H1 (cell line): ENCODE data around the gene IQCC. TPM values are rescaled to one million over a fixed set of nuclear protein-coding genes. Genes with fewer than 3 reads are reported as not detected.

Source experiments
- CTCF ChIA-PET: fragments of 300-600 bp; sonication (Branson Sonifier 250); formaldehyde crosslinking; loops from one replicate; lab custom pipeline; 2021; ENCODE audit not compliant: partially characterized antibody; lab: Charles Lee
- POLR2A ChIA-PET: fragments of 300-600 bp; sonication (Branson Sonifier 250); formaldehyde crosslinking; loops from one replicate; lab custom pipeline; 2021; ENCODE audit warnings: inconsistent platforms; ENCODE audit not compliant: partially characterized antibody; lab: Charles Lee
- DNase-seq, 2 experiments: peaks; one replicate each; pipeline versions ENCODE4 v3.0.0 to v3.0.0-alpha.2; 2010 to 2022; ENCODE audit warnings: low spot score in 2 of 2, low read depth in 1 of 2, mixed read lengths in 1 of 2
- FAIRE-seq: peaks from 2 replicates; lab custom pipeline; 2011; peaks lifted over from hg19 to GRCh38; lab: Jason Lieb, UNC
- H2AFZ ChIP-seq: 2 replicates; pipeline ENCODE4 v1.8.1; 2012; ENCODE audit warnings: low read length, inconsistent platforms
- H2AK5ac ChIP-seq: 2 replicates; pipeline ENCODE4 v1.6.1; 2013; ENCODE audit warnings: low read depth, low read length
- H2BK120ac ChIP-seq: replicated peaks from 2 replicates; pipeline ENCODE3; 2013; ENCODE audit warnings: low read depth, low read length, inconsistent platforms
- H2BK12ac ChIP-seq: 2 replicates; pipeline ENCODE4 v1.6.1; 2013; ENCODE audit warnings: low read depth, low read length
- H2BK15ac ChIP-seq: 2 replicates; pipeline ENCODE4 v1.6.1; 2013; ENCODE audit warnings: low read length
- H2BK20ac ChIP-seq: 2 replicates; pipeline ENCODE4 v1.6.1; 2013; ENCODE audit warnings: low read length
- H2BK5ac ChIP-seq: 2 replicates; pipeline ENCODE4 v1.6.1; 2013; ENCODE audit warnings: low read depth, low read length
- H3K14ac ChIP-seq: 2 replicates; pipeline ENCODE4 v1.6.1; 2013; ENCODE audit warnings: inconsistent platforms; ENCODE audit not compliant: insufficient read length
- H3K18ac ChIP-seq: 2 replicates; pipeline ENCODE4 v1.6.1; 2013; ENCODE audit warnings: low read length; ENCODE audit errors: extremely low read depth
- H3K23ac ChIP-seq: 2 replicates; pipeline ENCODE4 v1.6.1; 2013; ENCODE audit warnings: inconsistent platforms; ENCODE audit not compliant: insufficient read length
- H3K23me2 ChIP-seq: 2 replicates; pipeline ENCODE4 v1.6.1; 2013; ENCODE audit warnings: low read depth, low read length
- H3K27ac ChIP-seq: 2 replicates; pipeline ENCODE4 v1.6.1; 2011; ENCODE audit warnings: low read depth, low read length, inconsistent platforms
- H3K27me3 ChIP-seq, 4 experiments: replicated peaks in 1 of 4; 1 replicate in 1 of 4; 2 replicates in 3 of 4; pipeline versions ENCODE4 v1.6.1 to v1.8.1; 2011 to 2013; ENCODE audit warnings: low read length in 3 of 4, mild to moderate bottlenecking in 3 of 4, inconsistent platforms in 2 of 4, mixed read lengths in 2 of 4, moderate library complexity in 1 of 4; ENCODE audit not compliant: control insufficient read depth in 3 of 4, insufficient read depth in 3 of 4; ENCODE audit errors: extremely low read depth in 1 of 4
- H3K36me3 ChIP-seq, 4 experiments: 2 replicates each; pipeline versions ENCODE4 v1.6.1 to v1.8.1; 2011 to 2013; ENCODE audit warnings: mild to moderate bottlenecking in 4 of 4, low read length in 3 of 4, moderate library complexity in 2 of 4, control low read depth in 1 of 4, inconsistent platforms in 1 of 4; ENCODE audit not compliant: insufficient read depth in 4 of 4, control insufficient read depth in 2 of 4
- H3K4ac ChIP-seq: replicated peaks from 2 replicates; pipeline ENCODE3; 2013; ENCODE audit warnings: low read length, low read depth, mixed read lengths, inconsistent platforms; ENCODE audit not compliant: insufficient read length
- H3K4me1 ChIP-seq, 4 experiments: replicated peaks in 1 of 4; 1 replicate in 1 of 4; 2 replicates in 3 of 4; pipeline versions ENCODE4 v1.6.1 to v1.8.1; 2011 to 2013; ENCODE audit warnings: low read length in 3 of 4, inconsistent platforms in 2 of 4, mixed read lengths in 1 of 4; ENCODE audit not compliant: insufficient read depth in 4 of 4, control insufficient read depth in 3 of 4
- H3K4me2 ChIP-seq, 2 experiments: 2 replicates each; pipeline versions ENCODE4 v1.6.1 to v1.8.1; 2011 to 2013; ENCODE audit warnings: low read depth in 2 of 2, low read length in 2 of 2, control low read depth in 1 of 2, inconsistent platforms in 1 of 2, mild to moderate bottlenecking in 1 of 2; ENCODE audit not compliant: insufficient read depth in 1 of 2
- H3K4me3 ChIP-seq, 4 experiments: fragments of 200-600, 300-600 bp in 1 of 4; sonication (generic), shearing (Covaris generic), sonication (Bioruptor Twin) in 1 of 4; 2 replicates each; pipeline versions ENCODE4 v1.5.1 to v1.8.1; 2011 to 2016; ENCODE audit warnings: low read length in 4 of 4, low read depth in 3 of 4, control low read depth in 2 of 4, inconsistent platforms in 2 of 4, mild to moderate bottlenecking in 2 of 4, mixed read lengths in 1 of 4, moderate library complexity in 1 of 4; ENCODE audit not compliant: insufficient read depth in 2 of 4; ENCODE audit errors: extremely low read depth in 1 of 4
- H3K56ac ChIP-seq: replicated peaks from 2 replicates; pipeline ENCODE3; 2013; ENCODE audit warnings: low read depth, mild to moderate bottlenecking, mixed read lengths, low read length, inconsistent platforms; ENCODE audit not compliant: insufficient read length
- H3K79me1 ChIP-seq: 2 replicates; pipeline ENCODE4 v1.6.1; 2013; ENCODE audit warnings: low read depth, low read length, control low read depth
- H3K79me2 ChIP-seq, 2 experiments: 2 replicates each; pipeline versions ENCODE4 v1.6.1 to v1.8.1; 2012 to 2013; ENCODE audit warnings: low read length in 2 of 2, mild to moderate bottlenecking in 2 of 2, inconsistent platforms in 1 of 2; ENCODE audit not compliant: insufficient read depth in 2 of 2, control insufficient read depth in 1 of 2
- H3K9ac ChIP-seq, 4 experiments: replicated peaks in 1 of 4; 1 replicate in 1 of 4; 2 replicates in 3 of 4; pipeline versions ENCODE4 v1.6.1 to v1.8.1; 2011 to 2013; ENCODE audit warnings: low read depth in 3 of 4, low read length in 3 of 4, control low read depth in 2 of 4, mild to moderate bottlenecking in 2 of 4, moderate library complexity in 2 of 4, inconsistent platforms in 1 of 4; ENCODE audit errors: extremely low read depth in 1 of 4
- H3K9me3 ChIP-seq, 2 experiments: 2 replicates each; pipeline versions ENCODE4 v1.6.1 to v1.8.1; 2012 to 2013; ENCODE audit warnings: mild to moderate bottlenecking in 2 of 2, moderate library complexity in 2 of 2, control low read depth in 1 of 2, inconsistent platforms in 1 of 2, low read depth in 1 of 2, low read length in 1 of 2, mixed read lengths in 1 of 2; ENCODE audit not compliant: insufficient read depth in 2 of 2
- H4K20me1 ChIP-seq, 2 experiments: replicated peaks in 1 of 2; 2 replicates each; pipeline versions ENCODE3 to v1.8.1; 2011 to 2013; ENCODE audit warnings: inconsistent platforms in 2 of 2, low read length in 2 of 2, mild to moderate bottlenecking in 1 of 2; ENCODE audit not compliant: insufficient read depth in 2 of 2, control insufficient read depth in 1 of 2
- H4K5ac ChIP-seq: 2 replicates; pipeline ENCODE4 v1.6.1; 2013; ENCODE audit warnings: low read length, low read depth, mixed read lengths, inconsistent platforms; ENCODE audit not compliant: insufficient read length
- H4K8ac ChIP-seq: 2 replicates; pipeline ENCODE4 v1.8.0; 2013; ENCODE audit warnings: mild to moderate bottlenecking, moderate library complexity, low read length, inconsistent platforms; ENCODE audit not compliant: insufficient read depth; ENCODE audit errors: extremely low read depth
- H4K91ac ChIP-seq: replicated peaks from 2 replicates; pipeline ENCODE3; 2013; ENCODE audit warnings: low read length, mixed read lengths, inconsistent platforms; ENCODE audit not compliant: insufficient read length
- ATF3 ChIP-seq: IDR thresholded peaks from 2 replicates; pipeline ENCODE4 v1.6.1; 2011; ENCODE audit warnings: low read depth, mild to moderate bottlenecking, low read length; ENCODE audit not compliant: insufficient read depth
- E2F6 ChIP-seq: IDR thresholded peaks from 2 replicates; pipeline ENCODE4 v1.6.1; 2012; ENCODE audit warnings: inconsistent platforms
- EP300 ChIP-seq, 2 experiments: IDR thresholded peaks; 1 replicate in 1 of 2; 2 replicates in 1 of 2; pipeline ENCODE4 v1.6.1; 2011 to 2012; ENCODE audit warnings: low read depth in 2 of 2, low read length in 2 of 2, mild to moderate bottlenecking in 2 of 2, borderline replicate concordance in 1 of 2, inconsistent platforms in 1 of 2, moderate library complexity in 1 of 2
- KDM1A ChIP-seq: fragments of 200-600, 300-600 bp; sonication (generic); IDR thresholded peaks from 2 replicates; pipeline ENCODE4 v1.7.1; 2016; ENCODE audit warnings: mild to moderate bottlenecking, low read length, borderline replicate concordance
- MAFK ChIP-seq: IDR thresholded peaks from 2 replicates; pipeline ENCODE4 v1.6.1; 2012; ENCODE audit warnings: low read depth, mild to moderate bottlenecking, improper control_type of control experiment, low read length
- RXRA ChIP-seq: IDR thresholded peaks from 2 replicates; pipeline ENCODE4 v1.6.1; 2011; ENCODE audit warnings: low read depth, mild to moderate bottlenecking, low read length, moderate library complexity; ENCODE audit not compliant: insufficient read depth
- SIX5 ChIP-seq: IDR thresholded peaks from 2 replicates; pipeline ENCODE4 v1.6.1; 2011; ENCODE audit warnings: mild to moderate bottlenecking, low read depth, low read length
- SP2 ChIP-seq: IDR thresholded peaks from 2 replicates; pipeline ENCODE4 v1.6.1; 2012; ENCODE audit warnings: mild to moderate bottlenecking, low read length, inconsistent platforms
- SRF ChIP-seq: IDR thresholded peaks from 2 replicates; pipeline ENCODE4 v1.6.1; 2011; ENCODE audit warnings: mild to moderate bottlenecking, low read depth, low read length, moderate library complexity
- TAF1 ChIP-seq: IDR thresholded peaks from 2 replicates; pipeline ENCODE4 v1.6.1; 2011; ENCODE audit warnings: mild to moderate bottlenecking, low read depth, low read length
- TBP ChIP-seq: IDR thresholded peaks from 2 replicates; pipeline ENCODE4 v1.6.1; 2011; ENCODE audit warnings: low read depth, low read length, improper control_type of control experiment
- TCF12 ChIP-seq: IDR thresholded peaks from 2 replicates; pipeline ENCODE4 v1.6.1; 2011; ENCODE audit warnings: low read depth, mild to moderate bottlenecking, low read length
- WGBS, 2 experiments: shearing (Covaris generic) in 1 of 2; methylation state at CpG; one replicate each; pipeline versions ENCODE4 v1.1.6 to v1.1.7; 2013 to 2015; ENCODE audit warnings: low lambda C conversion rate in 2 of 2, mixed read lengths in 2 of 2, inconsistent platforms in 1 of 2, low coverage in 1 of 2, missing lambda C conversion rate in 1 of 2; ENCODE audit not compliant: insufficient replicate concordance in 2 of 2, insufficient coverage in 1 of 2, insufficient read length in 1 of 2; ENCODE audit errors: extremely low coverage in 1 of 2, missing lambda C conversion rate in 1 of 2; 5-methylcytosine and 5-hydroxymethylcytosine counted together
- polyA plus RNA-seq, 7 experiments: library from polyadenylated mRNA; depleted of rRNA in 3 of 7; stranded (reverse) in 5 of 7; unstranded in 2 of 7; fragments of >200 nt in 5 of 7; fragments of 200-250 nt in 2 of 7; gene quantifications; 1 replicate in 5 of 7; 2 replicates in 1 of 7; 4 replicates in 1 of 7; pipeline versions ENCODE4 v1.2.1 to v1.2.3, GENCODE V29; 2011 to 2013; ENCODE audit warnings: missing spikeins in 2 of 7, mixed read lengths in 2 of 7
- total RNA-seq: library from RNA; stranded (reverse); fragmentation: NEBNext Ultra II Directional; extraction: Animal tissue kit (Norgen Biotek cat#: 25700); gene quantifications from 2 replicates; pipeline ENCODE4 v1.2.1, GENCODE V29; 2021

IQCC gene
- total and polyA plus RNA-seq, 2 of the 8 experiments (the other 6 are each of a cell fraction or from before 2014, with no cell fraction given) = 2.5 to 4.2 TPM

GRCh38 chr1:32182060-32182459, 23.4 kb upstream of the IQCC start:
- Histone ChIP-seq H3K4me3 (no peak overlapping the region), H4K20me1 (peaks cover 0 to 8% of the 10 kb centered on the region in 2 experiments), H2BK12ac (no peak overlapping the region), H3K9me3 (no peaks in the 10 kb centered on the region), H2BK15ac (no peak overlapping the region), H3K23me2 (peaks cover 2% of the 10 kb centered on the region; the same call in 1 of the 2 replicates), H3K9ac (peak overlapping the region in 1 of 4 experiments; percentile 23; a peak in 1 of 7 replicates), H2AFZ (no peak overlapping the region), H4K5ac (no peak overlapping the region), H3K23ac (no peak overlapping the region), H3K27ac (no peak overlapping the region), H2BK20ac (no peak overlapping the region), H3K4me2 (peak overlapping the region in 1 of 2 experiments; percentile 7; a peak in 1 of 4 replicates), H3K4me1 (peaks cover 8 to 15% (median 10%) of the 10 kb centered on the region in 4 experiments; a peak in 6 of 7 replicates), H3K4ac (no peak overlapping the region), H4K91ac (no peak overlapping the region), H3K36me3 (peaks cover 13 to 42% (median 33%) of the 10 kb centered on the region in 4 experiments), H3K79me2 (peaks cover 7 to 45% of the 10 kb centered on the region in 2 experiments), H3K79me1 (peaks cover 3% of the 10 kb centered on the region; the same call in 1 of the 2 replicates), H3K56ac (no peak overlapping the region), H3K18ac (no peak overlapping the region), H2BK5ac (no peak overlapping the region), H3K27me3 (no peaks in the 10 kb centered on the region), H2BK120ac (no peak overlapping the region), H3K14ac (no peak overlapping the region), H4K8ac (no peak overlapping the region), H2AK5ac (no peak overlapping the region)
- DNase-seq (no peak), FAIRE-seq (no peak)
- 92% methylated on average over 6 of the region's 6 CpGs; no CpG with 5 or more reads in 1 of the 2 experiments for WGBS, 2 experiments
- CTCF ChIA-PET = interaction anchor here (1.2 kb wide), 1 partner anchor 9 kb away, joined by 3 read pairs; no protein-coding TSS in a partner anchor
- POLR2A ChIA-PET = interaction anchor here (1.1 to 18.1 kb wide), 3 partner anchors 14 to 151 kb away, joined by 3 to 332 read pairs (median 10); partner anchors contain the start of genes CCDC28B and IQCC
- TF ChIP-seq RXRA (no peak), ATF3 (no peak), TBP (no peak), SRF (no peak), E2F6 (no peak), KDM1A (no peak), SIX5 (no peak), EP300 (IDR thresholded peaks at IDR 0.05; ENCODE audit: borderline replicate concordance in 1 of 2, low read depth in 2 of 2, low read length in 2 of 2) (no peak), TAF1 (no peak), TCF12 (no peak), SP2 (no peak), MAFK (no peak)
